K562 (cell line): ENCODE data around the gene TF. TPM values are rescaled to one million over a fixed set of nuclear protein-coding genes. Genes with fewer than 3 reads are reported as not detected.

Experiments
- BCOR ChIP-seq: fragments of 450-650 bp; IDR thresholded peaks from 2 replicates; pipeline ENCODE4 v1.6.1; 2016
- CAMTA2 ChIP-seq: fragments of 250-450 bp; sonication (Bioruptor Pico); conservative IDR thresholded peaks from 2 replicates; pipeline ENCODE4 v1.5.1; 2022
- CBFA2T2 ChIP-seq: fragments of 450-650 bp; conservative IDR thresholded peaks from 2 replicates; pipeline ENCODE4 v1.6.1; 2017; ENCODE audit warnings: mild to moderate bottlenecking
- CBFA2T3 ChIP-seq: fragments of 450-650 bp; IDR thresholded peaks from 2 replicates; pipeline ENCODE4 v1.6.1; 2017
- CC2D1A ChIP-seq: fragments of 450-650 bp; IDR thresholded peaks from 2 replicates; pipeline ENCODE4 v1.6.1; 2017; ENCODE audit warnings: mild to moderate bottlenecking
- DMBX1 ChIP-seq: fragments of 250-450 bp; sonication (Bioruptor Pico); IDR thresholded peaks from 2 replicates; pipeline ENCODE4 v1.8.0; 2022; ENCODE audit warnings: inconsistent platforms, mild to moderate bottlenecking, moderate library complexity, borderline replicate concordance
- HDAC2 ChIP-seq: fragments of 450-650 bp; IDR thresholded peaks from 2 replicates; pipeline ENCODE4 v1.6.1; 2016; ENCODE audit warnings: mild to moderate bottlenecking
- KLF13 ChIP-seq: fragments of 450-650 bp; IDR thresholded peaks from 2 replicates; pipeline ENCODE4 v1.6.1; 2016; ENCODE audit warnings: missing genetic modification characterization, low read depth, mild to moderate bottlenecking, missing compliant biosample characterization, moderate library complexity, borderline replicate concordance
- MAZ ChIP-seq, 2 experiments: fragments of 450-650 bp in 1 of 2; sonication (generic) in 1 of 2; formaldehyde crosslinking; IDR thresholded peaks in 1 of 2; conservative IDR thresholded peaks in 1 of 2; 2 replicates each; pipeline versions ENCODE4 v1.4.0 to v1.5.0; 2020; ENCODE audit warnings: mild to moderate bottlenecking in 1 of 2, missing genetic modification reagents in 1 of 2
- MTA2 ChIP-seq: fragments of 450-650 bp; IDR thresholded peaks from 2 replicates; pipeline ENCODE4 v1.6.1; 2016; ENCODE audit warnings: low read depth
- NCOR1 ChIP-seq: fragments of 450-650 bp; IDR thresholded peaks from 2 replicates; pipeline ENCODE4 v1.6.1; 2016; ENCODE audit warnings: mild to moderate bottlenecking, moderate library complexity
- RCOR1 ChIP-seq, 2 experiments: IDR thresholded peaks; 2 replicates each; pipeline ENCODE4 v1.6.1; 2012; ENCODE audit warnings: low read depth in 2 of 2, low read length in 2 of 2, borderline replicate concordance in 1 of 2, improper control_type of control experiment in 1 of 2
- SFPQ ChIP-seq: fragments of 200-400 bp; formaldehyde crosslinking; IDR thresholded peaks from 2 replicates; pipeline ENCODE4 v1.6.1; 2017; ENCODE audit warnings: mild to moderate bottlenecking, low read depth, low read length, moderate library complexity
- SMARCA5 ChIP-seq: fragments of 450-650 bp; IDR thresholded peaks from 2 replicates; pipeline ENCODE4 v1.6.1; 2016
- TOE1 ChIP-seq, 2 experiments: fragments of 450-650 bp in 1 of 2; sonication (generic) in 1 of 2; formaldehyde crosslinking in 1 of 2; IDR thresholded peaks; 2 replicates each; pipeline versions ENCODE4 v1.7.1 to v1.8.0; 2016 to 2022; ENCODE audit warnings: borderline replicate concordance in 2 of 2, mild to moderate bottlenecking in 2 of 2, antibody characterized with exemption in 1 of 2, inconsistent platforms in 1 of 2, low read depth in 1 of 2, missing genetic modification reagents in 1 of 2, moderate library complexity in 1 of 2
- ZNF165 ChIP-seq: fragments of 250-450 bp; sonication (Bioruptor Pico); IDR thresholded peaks from 2 replicates; pipeline ENCODE4 v1.4.0; 2020; ENCODE audit warnings: borderline replicate concordance
- ZNF408 ChIP-seq: fragments of 250-450 bp; sonication (Bioruptor Pico); IDR thresholded peaks from 2 replicates; pipeline ENCODE4 v1.4.0; 2020; ENCODE audit warnings: low read depth, mild to moderate bottlenecking, moderate library complexity
- ZNF561 ChIP-seq: fragments of 450-650 bp; formaldehyde crosslinking; conservative IDR thresholded peaks from 2 replicates; pipeline ENCODE4 v1.4.0; 2020; ENCODE audit warnings: mild to moderate bottlenecking, moderate library complexity
- polyA plus RNA-seq, 8 experiments: library from polyadenylated mRNA; depleted of rRNA in 4 of 8; stranded (reverse) in 5 of 8; unstranded in 3 of 8; fragments of >200 nt; fragmentation: Nextera tagmentation in 2 of 8; fragmentation: Illumina TruSeq in 1 of 8; extraction: Ambion mirVana in 2 of 8; extraction: Trizol in 1 of 8; gene quantifications; 2 replicates each; pipeline versions ENCODE4 v1.2.1 to v1.2.3, GENCODE V29; 2011 to 2014; ENCODE audit warnings: inconsistent platforms in 1 of 8, missing spikeins in 1 of 8
- total RNA-seq, 7 experiments: library from RNA; depleted of rRNA in 6 of 7; stranded (reverse); fragments of >200 nt in 6 of 7; fragmentation: Illumina TruSeq in 2 of 7; extraction: Trizol in 2 of 7; gene quantifications; 2 replicates each; pipeline versions ENCODE4 v1.2.1 to v1.2.3, GENCODE V29; 2011 to 2021; ENCODE audit warnings: low replicate concordance in 1 of 7
- TF ChIP-seq, protein P1 (sequence below): fragments of 250-450 bp; sonication (Bioruptor Pico); IDR thresholded peaks from 2 replicates; pipeline ENCODE4 v1.9.0; 2021; ENCODE audit warnings: mild to moderate bottlenecking, inconsistent platforms
- TF ChIP-seq, protein P2 (sequence below), 2 experiments: fragments of 450-650 bp in 1 of 2; sonication (generic) in 1 of 2; formaldehyde crosslinking in 1 of 2; IDR thresholded peaks in 1 of 2; conservative IDR thresholded peaks in 1 of 2; 2 replicates each; pipeline versions ENCODE4 v1.6.1 to v1.8.1; 2016 to 2023; ENCODE audit warnings: mild to moderate bottlenecking in 2 of 2, moderate library complexity in 2 of 2, inconsistent platforms in 1 of 2, missing genetic modification reagents in 1 of 2
- TF ChIP-seq, protein P3 (sequence below): sonication (generic); formaldehyde crosslinking; IDR thresholded peaks from 2 replicates; pipeline ENCODE4 v1.8.0; 2022; ENCODE audit warnings: missing genetic modification reagents, mild to moderate bottlenecking, moderate library complexity, borderline replicate concordance

TF gene
- total and polyA plus RNA-seq, 9 of the 15 experiments (the other 6 are each of a cell fraction or from before 2014, with no cell fraction given): 0.09 to 9.2 (median 3.1) TPM

GRCh38 chr3:133747907-133748639 is 1.9 kb downstream of the TF start (continued):
- no peak for TF ChIP-seq SFPQ
- TF ChIP-seq BCOR: 0 out of 2 replicates have a peak, but pooled peaks have one; percentile 10
- TF ChIP-seq ZNF408 (CRISPR knock-in tag): no peak
- TF ChIP-seq, protein P1, sequence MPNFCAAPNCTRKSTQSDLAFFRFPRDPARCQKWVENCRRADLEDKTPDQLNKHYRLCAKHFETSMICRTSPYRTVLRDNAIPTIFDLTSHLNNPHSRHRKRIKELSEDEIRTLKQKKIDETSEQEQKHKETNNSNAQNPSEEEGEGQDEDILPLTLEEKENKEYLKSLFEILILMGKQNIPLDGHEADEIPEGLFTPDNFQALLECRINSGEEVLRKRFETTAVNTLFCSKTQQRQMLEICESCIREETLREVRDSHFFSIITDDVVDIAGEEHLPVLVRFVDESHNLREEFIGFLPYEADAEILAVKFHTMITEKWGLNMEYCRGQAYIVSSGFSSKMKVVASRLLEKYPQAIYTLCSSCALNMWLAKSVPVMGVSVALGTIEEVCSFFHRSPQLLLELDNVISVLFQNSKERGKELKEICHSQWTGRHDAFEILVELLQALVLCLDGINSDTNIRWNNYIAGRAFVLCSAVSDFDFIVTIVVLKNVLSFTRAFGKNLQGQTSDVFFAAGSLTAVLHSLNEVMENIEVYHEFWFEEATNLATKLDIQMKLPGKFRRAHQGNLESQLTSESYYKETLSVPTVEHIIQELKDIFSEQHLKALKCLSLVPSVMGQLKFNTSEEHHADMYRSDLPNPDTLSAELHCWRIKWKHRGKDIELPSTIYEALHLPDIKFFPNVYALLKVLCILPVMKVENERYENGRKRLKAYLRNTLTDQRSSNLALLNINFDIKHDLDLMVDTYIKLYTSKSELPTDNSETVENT (CRISPR knock-in tag): no peak
- peak; percentile 68 for TF ChIP-seq HDAC2
- no peak for TF ChIP-seq CAMTA2 (CRISPR knock-in tag)
- TF ChIP-seq NCOR1: peak; percentile 75
- peak; percentile 75 for TF ChIP-seq MTA2
- TF ChIP-seq CC2D1A: 0 out of 2 replicates have a peak, but pooled peaks have one; percentile 14
- peak in 1 of 2 experiments; percentile 92; a peak in 2 of 4 replicates for TF ChIP-seq RCOR1 (IDR thresholded peaks at IDR 0.05; ENCODE audit: borderline replicate concordance in 1 of 2, low read depth in 2 of 2, low read length in 2 of 2)
- TF ChIP-seq, protein P2, sequence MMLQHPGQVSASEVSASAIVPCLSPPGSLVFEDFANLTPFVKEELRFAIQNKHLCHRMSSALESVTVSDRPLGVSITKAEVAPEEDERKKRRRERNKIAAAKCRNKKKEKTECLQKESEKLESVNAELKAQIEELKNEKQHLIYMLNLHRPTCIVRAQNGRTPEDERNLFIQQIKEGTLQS (IDR thresholded peaks at IDR 0.05): peak; percentile 72
- TF ChIP-seq, protein P2 (CRISPR knock-in tag; conservative IDR thresholded peaks at IDR 0.05): no peak
- TF ChIP-seq TOE1 (IDR thresholded peaks at IDR 0.05; ENCODE audit: borderline replicate concordance): 0 out of 2 replicates have a peak, but pooled peaks have one; percentile 32
- no peak for TF ChIP-seq TOE1 (CRISPR knock-in tag; IDR thresholded peaks at IDR 0.05; ENCODE audit: borderline replicate concordance, low read depth)
- TF ChIP-seq, protein P3, sequence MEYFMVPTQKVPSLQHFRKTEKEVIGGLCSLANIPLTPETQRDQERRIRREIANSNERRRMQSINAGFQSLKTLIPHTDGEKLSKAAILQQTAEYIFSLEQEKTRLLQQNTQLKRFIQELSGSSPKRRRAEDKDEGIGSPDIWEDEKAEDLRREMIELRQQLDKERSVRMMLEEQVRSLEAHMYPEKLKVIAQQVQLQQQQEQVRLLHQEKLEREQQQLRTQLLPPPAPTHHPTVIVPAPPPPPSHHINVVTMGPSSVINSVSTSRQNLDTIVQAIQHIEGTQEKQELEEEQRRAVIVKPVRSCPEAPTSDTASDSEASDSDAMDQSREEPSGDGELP (CRISPR knock-in tag): peak; percentile 97
- TF ChIP-seq SMARCA5: no peak
- peak; percentile 91 for TF ChIP-seq CBFA2T3
- peak; percentile 85 for TF ChIP-seq CBFA2T2
- TF ChIP-seq KLF13 (tag): no peak
- no peak for TF ChIP-seq ZNF561
- TF ChIP-seq ZNF165 (CRISPR knock-in tag): no peak
- TF ChIP-seq MAZ (CRISPR knock-in tag; conservative IDR thresholded peaks at IDR 0.05 in 1 of 2, IDR thresholded peaks at IDR 0.05 in 1 of 2): 0 out of 4 replicates have a peak, but pooled peaks of 1 of the 2 experiments have one; percentile 31
- TF ChIP-seq DMBX1 (CRISPR knock-in tag): no peak
